GM12801 (cell line): ENCODE measurements around the gene CTU1.

Experiments
- TF ChIP-seq, protein P1 (sequence below): IDR thresholded peaks from one replicate; pipeline ENCODE4 v1.5.1; 2011; ENCODE audit warnings: control low read depth; ENCODE audit not compliant: insufficient read length; ENCODE audit errors: extremely low read depth

Gene CTU1

DNA sequence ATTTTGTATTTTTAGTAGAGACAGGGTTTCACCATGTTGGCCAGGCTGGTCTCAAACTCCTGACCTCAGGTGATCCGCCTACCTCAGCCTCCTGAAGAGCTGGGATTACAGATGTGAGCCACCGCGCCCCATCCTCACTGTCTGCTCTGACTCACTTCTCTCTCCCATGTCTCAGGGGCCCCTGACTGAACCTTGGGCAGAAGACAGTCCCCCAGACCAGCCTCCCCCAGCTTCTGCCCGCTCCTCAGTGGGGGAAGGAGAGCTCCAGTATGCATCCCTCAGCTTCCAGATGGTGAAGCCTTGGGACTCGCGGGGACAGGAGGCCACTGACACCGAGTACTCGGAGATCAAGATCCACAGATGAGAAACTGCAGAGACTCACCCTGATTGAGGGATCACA is 21.5 kb upstream of the CTU1 start:
- TF ChIP-seq, protein P1, sequence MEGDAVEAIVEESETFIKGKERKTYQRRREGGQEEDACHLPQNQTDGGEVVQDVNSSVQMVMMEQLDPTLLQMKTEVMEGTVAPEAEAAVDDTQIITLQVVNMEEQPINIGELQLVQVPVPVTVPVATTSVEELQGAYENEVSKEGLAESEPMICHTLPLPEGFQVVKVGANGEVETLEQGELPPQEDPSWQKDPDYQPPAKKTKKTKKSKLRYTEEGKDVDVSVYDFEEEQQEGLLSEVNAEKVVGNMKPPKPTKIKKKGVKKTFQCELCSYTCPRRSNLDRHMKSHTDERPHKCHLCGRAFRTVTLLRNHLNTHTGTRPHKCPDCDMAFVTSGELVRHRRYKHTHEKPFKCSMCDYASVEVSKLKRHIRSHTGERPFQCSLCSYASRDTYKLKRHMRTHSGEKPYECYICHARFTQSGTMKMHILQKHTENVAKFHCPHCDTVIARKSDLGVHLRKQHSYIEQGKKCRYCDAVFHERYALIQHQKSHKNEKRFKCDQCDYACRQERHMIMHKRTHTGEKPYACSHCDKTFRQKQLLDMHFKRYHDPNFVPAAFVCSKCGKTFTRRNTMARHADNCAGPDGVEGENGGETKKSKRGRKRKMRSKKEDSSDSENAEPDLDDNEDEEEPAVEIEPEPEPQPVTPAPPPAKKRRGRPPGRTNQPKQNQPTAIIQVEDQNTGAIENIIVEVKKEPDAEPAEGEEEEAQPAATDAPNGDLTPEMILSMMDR: no peak

- TF ChIP-seq, protein P1: no peak
These were observed 20.0 kb upstream of the CTU1 start for GRCh38 chr19:51128227-51128626.

DNA sequence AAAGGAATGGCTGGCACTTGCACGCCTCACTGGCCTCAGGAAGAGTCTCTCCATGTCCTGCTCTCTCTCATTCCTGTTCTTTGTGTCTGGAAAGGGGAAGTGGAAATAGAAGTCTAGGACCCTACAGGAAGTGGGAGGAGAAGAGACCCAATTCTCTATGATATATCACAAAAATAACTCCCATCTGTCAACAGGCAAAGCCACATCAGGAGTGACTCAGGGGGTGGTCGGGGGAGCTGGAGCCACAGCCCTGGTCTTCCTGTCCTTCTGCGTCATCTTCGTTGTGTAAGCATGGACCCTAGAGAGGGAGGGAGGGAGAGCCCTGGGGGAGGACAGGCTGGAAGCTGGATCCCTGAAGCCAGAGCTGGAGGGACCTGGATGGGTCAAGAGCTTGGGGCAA is 19.5 kb upstream of the CTU1 start:
- TF ChIP-seq, protein P1: no peak

- TF ChIP-seq, protein P1: no peak
These were observed 18.8 kb upstream of the CTU1 start for GRCh38 chr19:51127032-51127431.

DNA sequence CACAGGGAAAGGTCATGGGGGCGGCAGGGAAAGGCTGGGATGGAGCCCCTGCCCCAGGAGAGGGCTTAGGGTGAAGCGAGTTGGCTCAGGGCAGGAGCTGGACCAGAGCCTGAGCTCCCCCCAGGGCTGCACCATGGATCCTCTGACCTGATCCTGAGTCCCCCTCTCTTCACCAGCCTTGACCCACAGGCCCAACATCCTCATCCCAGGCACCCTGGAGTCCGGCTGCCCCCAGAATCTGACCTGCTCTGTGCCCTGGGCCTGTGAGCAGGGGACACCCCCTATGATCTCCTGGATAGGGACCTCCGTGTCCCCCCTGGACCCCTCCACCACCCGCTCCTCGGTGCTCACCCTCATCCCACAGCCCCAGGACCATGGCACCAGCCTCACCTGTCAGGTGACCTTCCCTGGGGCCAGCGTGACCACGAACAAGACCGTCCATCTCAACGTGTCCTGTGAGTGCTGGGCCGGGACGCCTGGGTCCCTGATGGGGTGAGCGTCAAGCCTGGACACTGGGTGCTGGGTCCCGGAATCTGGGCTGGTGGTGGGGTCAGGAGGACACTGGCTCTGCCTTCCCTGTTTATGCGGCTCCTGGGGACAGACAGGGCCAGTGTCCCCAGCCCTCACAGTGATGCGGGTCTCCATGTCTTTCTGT is 17.3 kb upstream of the CTU1 start:
- TF ChIP-seq, protein P1: no peak

GRCh38 chr19:51124729-51125128 is 16.5 kb upstream of the CTU1 start, which contains the start of gene SIGLEC9:
Gene SIGLEC9, plus strand, starts transcription at chr19:51124906. Its CDS starts 69 bp downstream, at chr19:51124975.
- TF ChIP-seq, protein P1: no peak

DNA sequence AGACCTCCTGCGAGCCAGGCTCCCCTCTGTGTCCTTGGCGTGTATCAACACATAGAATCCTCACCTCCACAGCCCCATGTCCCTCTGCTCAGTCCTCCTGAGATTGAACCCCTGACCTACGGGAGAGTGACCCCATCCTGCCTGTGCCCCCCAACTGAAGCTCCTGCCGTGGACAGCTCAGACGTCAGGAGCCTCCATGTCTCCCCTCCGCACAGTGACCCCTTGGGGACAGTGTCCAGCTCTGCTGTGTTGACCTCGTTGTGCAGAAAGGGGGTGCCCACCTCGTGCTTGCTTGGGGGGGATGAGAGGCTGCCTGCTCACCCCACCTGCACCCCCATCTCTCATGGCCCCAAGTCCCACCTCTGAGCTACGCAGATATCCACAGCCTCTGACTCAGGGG is 16.0 kb upstream of the CTU1 start:
- TF ChIP-seq, protein P1: no peak

DNA sequence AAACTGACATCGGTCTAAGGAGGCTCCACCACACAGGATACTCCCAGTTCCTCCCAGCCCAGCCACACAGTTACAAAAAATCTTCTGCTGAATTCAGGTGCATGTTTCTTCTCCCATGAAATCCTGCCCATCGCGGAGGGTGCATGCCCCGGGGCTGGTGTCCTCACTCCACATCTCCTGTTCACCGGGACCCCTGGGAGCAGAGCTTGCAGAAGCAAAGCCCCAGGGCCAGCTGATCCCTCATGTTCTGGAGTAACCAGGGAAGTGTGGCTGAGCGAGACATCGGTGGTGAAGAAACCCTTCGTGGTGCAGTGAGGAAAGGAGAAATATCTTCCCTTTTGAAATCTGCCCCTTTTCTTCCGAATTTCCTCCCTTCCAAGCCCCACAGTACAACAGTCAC is 15.6 kb upstream of the CTU1 start:
- TF ChIP-seq, protein P1: no peak
